Measurements from ENCODE around the gene LYPD6B. TPM values are rescaled to one million over a fixed set of nuclear protein-coding genes. Genes with fewer than 3 reads are reported as not detected.

Gene LYPD6B
- total RNA-seq, 2 experiments from 2014 or later, result not detected

DNA sequence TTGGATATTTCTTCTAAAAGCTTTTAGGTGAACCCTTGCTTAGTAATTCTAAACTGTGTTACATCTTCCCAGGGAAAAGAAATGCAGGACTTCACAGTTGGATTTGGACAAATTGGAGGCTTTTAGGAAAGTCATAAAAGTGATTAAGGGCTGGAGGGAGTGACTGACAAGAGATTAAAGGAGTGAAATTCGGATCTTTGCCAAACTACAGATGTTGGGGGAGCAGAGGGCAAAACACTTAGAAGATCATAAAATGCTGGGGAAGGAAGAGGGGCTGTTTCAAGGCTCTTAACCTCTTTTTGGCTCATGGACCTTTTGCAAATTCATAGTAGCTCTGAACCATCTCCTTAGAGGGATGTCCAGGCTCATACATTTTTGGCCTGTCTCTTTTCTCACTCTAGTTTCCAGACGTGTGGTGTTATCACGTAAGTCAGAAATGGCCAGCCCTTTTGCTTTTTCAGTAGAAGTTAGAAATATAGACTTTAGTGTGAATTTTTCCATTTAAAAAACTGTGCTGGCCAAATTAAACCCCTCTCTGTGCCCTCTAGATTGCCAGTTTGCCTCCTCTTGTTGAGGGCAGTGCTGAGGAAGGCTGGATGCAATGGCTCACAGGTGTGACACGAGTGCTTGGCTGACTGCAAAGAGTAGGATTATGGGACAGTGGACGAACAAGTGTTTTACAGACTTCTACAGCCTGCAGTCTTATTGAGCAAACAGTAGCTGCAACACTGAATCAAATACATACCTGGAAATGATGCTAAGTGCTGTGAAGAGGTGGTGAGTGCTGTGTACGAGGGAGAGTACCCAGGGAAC is 109.9 kb downstream of the LYPD6B start:
- no peaks in the 10 kb centered on the region for H3K36me3 ChIP-seq (ENCODE audit: insufficient read depth, low read length)
- TF ChIP-seq EZH2phosphoT487 (IDR thresholded peaks at IDR 0.05; ENCODE audit: borderline replicate concordance, low read depth, low read length), result no peak
- TF ChIP-seq, protein P1, sequence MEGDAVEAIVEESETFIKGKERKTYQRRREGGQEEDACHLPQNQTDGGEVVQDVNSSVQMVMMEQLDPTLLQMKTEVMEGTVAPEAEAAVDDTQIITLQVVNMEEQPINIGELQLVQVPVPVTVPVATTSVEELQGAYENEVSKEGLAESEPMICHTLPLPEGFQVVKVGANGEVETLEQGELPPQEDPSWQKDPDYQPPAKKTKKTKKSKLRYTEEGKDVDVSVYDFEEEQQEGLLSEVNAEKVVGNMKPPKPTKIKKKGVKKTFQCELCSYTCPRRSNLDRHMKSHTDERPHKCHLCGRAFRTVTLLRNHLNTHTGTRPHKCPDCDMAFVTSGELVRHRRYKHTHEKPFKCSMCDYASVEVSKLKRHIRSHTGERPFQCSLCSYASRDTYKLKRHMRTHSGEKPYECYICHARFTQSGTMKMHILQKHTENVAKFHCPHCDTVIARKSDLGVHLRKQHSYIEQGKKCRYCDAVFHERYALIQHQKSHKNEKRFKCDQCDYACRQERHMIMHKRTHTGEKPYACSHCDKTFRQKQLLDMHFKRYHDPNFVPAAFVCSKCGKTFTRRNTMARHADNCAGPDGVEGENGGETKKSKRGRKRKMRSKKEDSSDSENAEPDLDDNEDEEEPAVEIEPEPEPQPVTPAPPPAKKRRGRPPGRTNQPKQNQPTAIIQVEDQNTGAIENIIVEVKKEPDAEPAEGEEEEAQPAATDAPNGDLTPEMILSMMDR (conservative IDR thresholded peaks at IDR 0.05; ENCODE audit: low read length), result no peak
- H2AFZ ChIP-seq (ENCODE audit: low read length), result no peak overlapping the region
- H3K79me2 ChIP-seq (ENCODE audit: insufficient read depth, low read depth, low read length), result no peaks in the 10 kb centered on the region
- no peaks in the 10 kb centered on the region for H3K9me2 ChIP-seq (ENCODE audit: insufficient read depth, low read length)
- no TSS peak for BruUV-seq (replicated peaks)
- H3K4me1 ChIP-seq (ENCODE audit: insufficient read depth, low read length, poor library complexity, severe bottlenecking), result peaks cover 25% of the 10 kb centered on the region
- H3K9me3 ChIP-seq (ENCODE audit: low read length), result no peaks in the 10 kb centered on the region
- no peak overlapping the region for H3K4me3 ChIP-seq (ENCODE audit: low read depth, low read length, poor library complexity, severe bottlenecking)
- ChIA-PET POLR2A (interaction anchor here (0.6 to 1.3 kb wide), 5 partner anchors 12 to 1180 kb away, joined by 3 to 6 read pairs (median 4); no protein-coding TSS in a partner anchor), CTCF (ENCODE audit: unreplicated experiment) (no interaction called here)
- DNase-seq (ENCODE audit: low spot score), result no peak
- H3K27ac ChIP-seq (ENCODE audit: low read depth, low read length, poor library complexity, severe bottlenecking), result no peak overlapping the region
- no peak overlapping the region for H3K4me2 ChIP-seq (ENCODE audit: low read length)
- H4K20me1 ChIP-seq (ENCODE audit: insufficient read depth, low read length), result no peaks in the 10 kb centered on the region
- intact Hi-C loops (cut with micrococcal nuclease; ENCODE audit: unreplicated experiment), result no loop called here

DNA sequence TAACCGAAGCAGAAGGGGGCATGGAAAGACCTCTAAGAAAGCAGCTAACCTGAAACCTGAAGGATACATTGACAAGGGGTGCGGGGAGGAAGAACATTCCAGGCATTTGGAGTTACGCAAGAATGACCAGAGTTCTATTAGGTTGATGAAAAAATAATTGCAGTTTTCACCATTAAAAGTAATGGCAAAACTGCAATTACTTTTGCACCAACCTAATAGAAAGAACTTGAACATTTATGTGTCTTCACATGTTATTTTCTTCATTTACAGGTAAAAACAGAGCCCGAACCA is 110.5 kb downstream of the LYPD6B start:
- H3K9me2 ChIP-seq (ENCODE audit: insufficient read depth, low read length), result no peaks in the 10 kb centered on the region
- POLR2A ChIA-PET, result interaction anchor here (0.6 to 1.1 kb wide), 2 partner anchors 14 to 16 kb away, joined by 4 to 6 read pairs; no protein-coding TSS in a partner anchor
- DNase-seq (ENCODE audit: low spot score), result no peak
- TF ChIP-seq EZH2phosphoT487 (IDR thresholded peaks at IDR 0.05; ENCODE audit: borderline replicate concordance, low read depth, low read length), result no peak
- TF ChIP-seq, protein P1 (conservative IDR thresholded peaks at IDR 0.05; ENCODE audit: low read length), result no peak
- no peak overlapping the region for H3K27ac ChIP-seq (ENCODE audit: low read depth, low read length, poor library complexity, severe bottlenecking)
- H3K4me2 ChIP-seq (ENCODE audit: low read length), result no peak overlapping the region
- H2AFZ ChIP-seq (ENCODE audit: low read length), result no peak overlapping the region
- no peaks in the 10 kb centered on the region for H3K9me3 ChIP-seq (ENCODE audit: low read length)
- H3K36me3 ChIP-seq (ENCODE audit: insufficient read depth, low read length), result no peaks in the 10 kb centered on the region
- H3K4me3 ChIP-seq (ENCODE audit: low read depth, low read length, poor library complexity, severe bottlenecking), result no peak overlapping the region
- no TSS peak for BruUV-seq (replicated peaks)
- CTCF ChIA-PET (ENCODE audit: unreplicated experiment), result no interaction called here
- no peaks in the 10 kb centered on the region for H3K79me2 ChIP-seq (ENCODE audit: insufficient read depth, low read depth, low read length)
- H4K20me1 ChIP-seq (ENCODE audit: insufficient read depth, low read length), result no peaks in the 10 kb centered on the region
- peaks cover 25% of the 10 kb centered on the region for H3K4me1 ChIP-seq (ENCODE audit: insufficient read depth, low read length, poor library complexity, severe bottlenecking)
- intact Hi-C loops (cut with micrococcal nuclease; ENCODE audit: unreplicated experiment), result no loop called here

DNA sequence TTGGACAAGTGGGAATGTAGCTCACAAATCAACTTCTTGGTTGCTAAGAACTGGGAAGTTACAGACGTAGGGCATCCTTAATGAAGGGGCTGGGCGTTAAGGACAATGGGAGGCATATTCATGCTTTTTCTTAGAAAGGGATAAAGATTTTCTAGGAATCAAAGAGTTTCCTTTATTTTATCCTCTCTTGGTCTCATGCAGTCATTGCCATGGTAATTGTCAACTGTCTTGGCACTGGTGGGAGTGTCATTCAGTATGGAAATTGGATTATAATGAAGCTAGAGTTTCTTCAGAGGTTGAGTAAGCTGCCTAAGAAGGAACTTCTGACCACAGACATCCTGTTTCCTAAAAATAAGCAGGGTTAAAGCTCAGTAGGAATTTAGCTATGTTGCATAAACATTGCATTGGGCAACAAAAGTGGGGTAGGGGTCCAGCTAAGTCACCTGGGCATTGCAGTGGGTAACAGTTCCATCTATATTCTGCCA is 114.0 kb downstream of the LYPD6B start:
- intact Hi-C loops (cut with micrococcal nuclease; ENCODE audit: unreplicated experiment), result no loop called here
- peak overlapping the region; percentile 30; the same call in 1 of the 2 replicates for H3K4me2 ChIP-seq (ENCODE audit: low read length)
- H3K9me3 ChIP-seq (ENCODE audit: low read length), result no peaks in the 10 kb centered on the region
- H4K20me1 ChIP-seq (ENCODE audit: insufficient read depth, low read length), result no peaks in the 10 kb centered on the region
- TF ChIP-seq EZH2phosphoT487 (IDR thresholded peaks at IDR 0.05; ENCODE audit: borderline replicate concordance, low read depth, low read length), result no peak
- TF ChIP-seq, protein P1 (conservative IDR thresholded peaks at IDR 0.05; ENCODE audit: low read length), result no peak
- H3K4me3 ChIP-seq (ENCODE audit: low read depth, low read length, poor library complexity, severe bottlenecking), result no peak overlapping the region
- H3K36me3 ChIP-seq (ENCODE audit: insufficient read depth, low read length), result no peaks in the 10 kb centered on the region
- H3K27ac ChIP-seq (ENCODE audit: low read depth, low read length, poor library complexity, severe bottlenecking), result no peak overlapping the region
- peaks cover 9% of the 10 kb centered on the region for H3K4me1 ChIP-seq (ENCODE audit: insufficient read depth, low read length, poor library complexity, severe bottlenecking)
- no peak overlapping the region for H2AFZ ChIP-seq (ENCODE audit: low read length)
- BruUV-seq (replicated peaks), result no TSS peak
- DNase-seq (ENCODE audit: low spot score), result no peak
- CTCF ChIA-PET (ENCODE audit: unreplicated experiment), result no interaction called here
- H3K9me2 ChIP-seq (ENCODE audit: insufficient read depth, low read length), result no peaks in the 10 kb centered on the region
- no peaks in the 10 kb centered on the region for H3K79me2 ChIP-seq (ENCODE audit: insufficient read depth, low read depth, low read length)
- POLR2A ChIA-PET, result interaction anchor here (0.6 to 2.9 kb wide), 4 partner anchors 8 to 45 kb away, joined by 3 to 14 read pairs (median 4); no protein-coding TSS in a partner anchor
